ENCODE results near the gene MYO1D. TPM values are rescaled to one million over a fixed set of nuclear protein-coding genes. Genes with fewer than 3 reads are reported as not detected.

Gene MYO1D
- total and polyA plus RNA-seq, 2 donors (not counting 3 experiments of a cell fraction or from before 2014, with no cell fraction given) = 37.8 to 85.5 TPM

DNA sequence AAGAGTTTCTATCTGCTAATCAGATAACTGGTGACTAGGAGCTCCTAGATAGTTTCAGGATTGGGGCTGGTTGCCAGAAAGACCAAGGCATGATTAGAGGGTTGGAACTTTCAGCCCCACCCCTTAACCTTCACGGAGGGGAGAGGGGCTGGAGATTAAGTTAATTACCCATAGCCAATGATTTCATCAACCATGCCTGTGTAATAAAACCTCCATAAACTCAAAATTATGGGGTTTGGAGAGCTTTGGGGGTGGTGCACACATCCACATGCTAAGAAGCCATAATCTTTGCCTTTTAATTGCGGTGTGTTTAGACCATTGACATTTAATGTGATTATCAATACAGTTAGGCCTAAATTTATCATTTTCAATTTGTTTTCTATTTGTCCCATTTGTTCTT lies 228.5 kb downstream of the MYO1D start:
- no peaks in the 10 kb centered on the region for H3K9me1 ChIP-seq (replicated peaks; ENCODE audit: control insufficient read depth, extremely low read depth, insufficient read depth, low read length)
- H3K27ac ChIP-seq (ENCODE audit: insufficient read depth, low read depth, low read length) = no peak overlapping the region
- TF ChIP-seq GATA2 (IDR thresholded peaks at IDR 0.05; ENCODE audit: insufficient read depth, insufficient read length, low read depth, low read length) = no peak
- TF ChIP-seq EZH2 (IDR thresholded peaks at IDR 0.05; ENCODE audit: borderline replicate concordance, low read depth, low read length, severe bottlenecking) = no peak
- no peak for TF ChIP-seq POLR2AphosphoS5 (IDR thresholded peaks at IDR 0.05; ENCODE audit: insufficient read depth, low read depth, low read length)
- no peak for TF ChIP-seq POLR2A (IDR thresholded peaks at IDR 0.05; ENCODE audit: low read depth, low read length)
- TF ChIP-seq, protein P1, sequence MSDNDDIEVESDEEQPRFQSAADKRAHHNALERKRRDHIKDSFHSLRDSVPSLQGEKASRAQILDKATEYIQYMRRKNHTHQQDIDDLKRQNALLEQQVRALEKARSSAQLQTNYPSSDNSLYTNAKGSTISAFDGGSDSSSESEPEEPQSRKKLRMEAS (IDR thresholded peaks at IDR 0.05; ENCODE audit: insufficient read depth, insufficient read length) = no peak
- no peak for TF ChIP-seq MYC (IDR thresholded peaks at IDR 0.05; ENCODE audit: low read depth, low read length)
- ChIA-PET CTCF (interaction anchor here (0.5 to 2.5 kb wide), 2 partner anchors 11 to 39 kb away, joined by 3 to 14 read pairs; no protein-coding TSS in a partner anchor), POLR2A (no interaction called here)
- peaks cover 1% of the 10 kb centered on the region for H3K9me3 ChIP-seq (replicated peaks; ENCODE audit: control insufficient read depth, insufficient read depth, low read length)
- H3K27me3 ChIP-seq (ENCODE audit: control insufficient read depth in 2 of 2, insufficient read depth in 2 of 2, low read length in 2 of 2) = no peaks in the 10 kb centered on the region
- no TSS peak for BruUV-seq (replicated peaks)
- H2AFZ ChIP-seq (ENCODE audit: low read depth, low read length) = no peak overlapping the region
- dilution Hi-C loops (cut with MboI; ENCODE audit: extremely low pct_ligation_motif_present, low sequenced_read_pairs) (no loop called here), intact Hi-C loops (cut with micrococcal nuclease) (no loop called here)
- H3K36me3 ChIP-seq (ENCODE audit: control insufficient read depth in 2 of 2, extremely low read depth in 1 of 2, insufficient read depth in 2 of 2, low read length in 2 of 2) = peaks cover 5% of the 10 kb centered on the region in 2 experiments
- no peak overlapping the region for H3K9ac ChIP-seq (replicated peaks; ENCODE audit: extremely low read depth, insufficient read depth, low read length)
- FAIRE-seq (no peak), DNase-seq (ENCODE audit: low read depth, low spot score) (no peak)
- no peak overlapping the region for H3K4me3 ChIP-seq (replicated peaks in 1 of 3; ENCODE audit: insufficient read depth in 1 of 3, low read depth in 1 of 3, low read length in 3 of 3)
- no peak overlapping the region for H3K4me2 ChIP-seq (ENCODE audit: insufficient read depth, low read length)
- no peaks in the 10 kb centered on the region for H4K20me1 ChIP-seq (replicated peaks; ENCODE audit: control insufficient read depth, extremely low read depth, insufficient read depth, low read length)
- no peaks in the 10 kb centered on the region for H3K79me2 ChIP-seq (ENCODE audit: control insufficient read depth, insufficient read depth, low read length)
- no peaks in the 10 kb centered on the region for H3K4me1 ChIP-seq (ENCODE audit: control insufficient read depth, extremely low read depth, insufficient read depth, low read length)

DNA sequence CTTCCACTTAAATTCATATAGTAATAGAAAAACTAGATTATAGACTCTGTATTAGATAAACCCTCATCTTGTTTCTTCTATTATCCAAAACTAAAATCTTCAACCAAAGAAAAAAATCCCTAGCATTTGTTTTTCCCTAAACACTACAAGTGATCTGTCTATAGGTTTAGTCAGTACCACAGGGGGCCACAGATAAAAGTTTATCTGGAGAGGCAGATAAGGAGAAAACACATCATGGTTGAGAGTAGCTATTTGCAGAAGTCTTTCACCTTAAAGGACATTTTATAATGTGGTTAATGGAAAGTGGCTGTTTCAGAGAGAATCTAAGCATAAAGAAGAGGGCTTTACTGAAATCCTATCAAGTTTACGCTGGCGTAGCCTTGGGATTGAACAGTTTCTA lies 230.0 kb downstream of the MYO1D start:
- intact Hi-C loops (cut with micrococcal nuclease) = no loop called here
- FAIRE-seq (no peak), DNase-seq (ENCODE audit: low read depth, low spot score) (no peak)
- Histone ChIP-seq H3K27ac (ENCODE audit: insufficient read depth, low read depth, low read length) (no peak overlapping the region), H4K20me1 (replicated peaks; ENCODE audit: control insufficient read depth, extremely low read depth, insufficient read depth, low read length) (no peaks in the 10 kb centered on the region), H3K9me1 (replicated peaks; ENCODE audit: control insufficient read depth, extremely low read depth, insufficient read depth, low read length) (no peaks in the 10 kb centered on the region), H3K4me3 (replicated peaks in 1 of 3; ENCODE audit: insufficient read depth in 1 of 3, low read depth in 1 of 3, low read length in 3 of 3) (no peak overlapping the region), H3K9ac (replicated peaks; ENCODE audit: extremely low read depth, insufficient read depth, low read length) (no peak overlapping the region), H3K4me1 (ENCODE audit: control insufficient read depth, extremely low read depth, insufficient read depth, low read length) (no peaks in the 10 kb centered on the region), H3K9me3 (replicated peaks; ENCODE audit: control insufficient read depth, insufficient read depth, low read length) (peaks cover 1% of the 10 kb centered on the region), H3K79me2 (ENCODE audit: control insufficient read depth, insufficient read depth, low read length) (no peaks in the 10 kb centered on the region), H3K27me3 (ENCODE audit: control insufficient read depth in 2 of 2, insufficient read depth in 2 of 2, low read length in 2 of 2) (no peaks in the 10 kb centered on the region), H2AFZ (ENCODE audit: low read depth, low read length) (no peak overlapping the region), H3K36me3 (ENCODE audit: control insufficient read depth in 2 of 2, extremely low read depth in 1 of 2, insufficient read depth in 2 of 2, low read length in 2 of 2) (peaks cover 4 to 5% of the 10 kb centered on the region in 2 experiments), H3K4me2 (ENCODE audit: insufficient read depth, low read length) (no peak overlapping the region)
- dilution Hi-C loops (cut with MboI; ENCODE audit: extremely low pct_ligation_motif_present, low sequenced_read_pairs) = no loop called here
- POLR2A ChIA-PET = no interaction called here
- TF ChIP-seq POLR2A (IDR thresholded peaks at IDR 0.05; ENCODE audit: low read depth, low read length) (no peak), JUN (IDR thresholded peaks at IDR 0.05; ENCODE audit: borderline replicate concordance, insufficient read depth, insufficient read length, low read depth) (no peak), MYC (IDR thresholded peaks at IDR 0.05; ENCODE audit: low read depth, low read length) (no peak), EZH2 (IDR thresholded peaks at IDR 0.05; ENCODE audit: borderline replicate concordance, low read depth, low read length, severe bottlenecking) (no peak), FOS (IDR thresholded peaks at IDR 0.05; ENCODE audit: borderline replicate concordance, insufficient read depth, low read length) (no peak), GATA2 (IDR thresholded peaks at IDR 0.05; ENCODE audit: insufficient read depth, insufficient read length, low read depth, low read length) (no peak), POLR2AphosphoS5 (IDR thresholded peaks at IDR 0.05; ENCODE audit: insufficient read depth, low read depth, low read length) (no peak)
- TF ChIP-seq, protein P2, sequence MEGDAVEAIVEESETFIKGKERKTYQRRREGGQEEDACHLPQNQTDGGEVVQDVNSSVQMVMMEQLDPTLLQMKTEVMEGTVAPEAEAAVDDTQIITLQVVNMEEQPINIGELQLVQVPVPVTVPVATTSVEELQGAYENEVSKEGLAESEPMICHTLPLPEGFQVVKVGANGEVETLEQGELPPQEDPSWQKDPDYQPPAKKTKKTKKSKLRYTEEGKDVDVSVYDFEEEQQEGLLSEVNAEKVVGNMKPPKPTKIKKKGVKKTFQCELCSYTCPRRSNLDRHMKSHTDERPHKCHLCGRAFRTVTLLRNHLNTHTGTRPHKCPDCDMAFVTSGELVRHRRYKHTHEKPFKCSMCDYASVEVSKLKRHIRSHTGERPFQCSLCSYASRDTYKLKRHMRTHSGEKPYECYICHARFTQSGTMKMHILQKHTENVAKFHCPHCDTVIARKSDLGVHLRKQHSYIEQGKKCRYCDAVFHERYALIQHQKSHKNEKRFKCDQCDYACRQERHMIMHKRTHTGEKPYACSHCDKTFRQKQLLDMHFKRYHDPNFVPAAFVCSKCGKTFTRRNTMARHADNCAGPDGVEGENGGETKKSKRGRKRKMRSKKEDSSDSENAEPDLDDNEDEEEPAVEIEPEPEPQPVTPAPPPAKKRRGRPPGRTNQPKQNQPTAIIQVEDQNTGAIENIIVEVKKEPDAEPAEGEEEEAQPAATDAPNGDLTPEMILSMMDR (IDR thresholded peaks at IDR 0.05; ENCODE audit: extremely low read depth in 1 of 2, insufficient read depth in 1 of 2, low read depth in 1 of 2, low read length in 2 of 2) = no peak
- TF ChIP-seq, protein P1 (IDR thresholded peaks at IDR 0.05; ENCODE audit: insufficient read depth, insufficient read length) = no peak
- CTCF ChIA-PET = interaction anchor here (0.5 to 2.5 kb wide), 3 partner anchors 12 to 108 kb away, joined by 3 to 14 read pairs (median 4); no protein-coding TSS in a partner anchor
- BruUV-seq (replicated peaks) = no TSS peak
